ENCODE results near the gene DSCAML1. TPM values are rescaled to one million over a fixed set of nuclear protein-coding genes. Genes with fewer than 3 reads are reported as not detected.

The DSCAML1 gene
- total and polyA plus RNA-seq, 10 of the 15 experiments (the other 5 are each of a cell fraction or from before 2014, with no cell fraction given), result 0.03 to 0.18 (median 0.06) TPM; not detected in 1

DNA sequence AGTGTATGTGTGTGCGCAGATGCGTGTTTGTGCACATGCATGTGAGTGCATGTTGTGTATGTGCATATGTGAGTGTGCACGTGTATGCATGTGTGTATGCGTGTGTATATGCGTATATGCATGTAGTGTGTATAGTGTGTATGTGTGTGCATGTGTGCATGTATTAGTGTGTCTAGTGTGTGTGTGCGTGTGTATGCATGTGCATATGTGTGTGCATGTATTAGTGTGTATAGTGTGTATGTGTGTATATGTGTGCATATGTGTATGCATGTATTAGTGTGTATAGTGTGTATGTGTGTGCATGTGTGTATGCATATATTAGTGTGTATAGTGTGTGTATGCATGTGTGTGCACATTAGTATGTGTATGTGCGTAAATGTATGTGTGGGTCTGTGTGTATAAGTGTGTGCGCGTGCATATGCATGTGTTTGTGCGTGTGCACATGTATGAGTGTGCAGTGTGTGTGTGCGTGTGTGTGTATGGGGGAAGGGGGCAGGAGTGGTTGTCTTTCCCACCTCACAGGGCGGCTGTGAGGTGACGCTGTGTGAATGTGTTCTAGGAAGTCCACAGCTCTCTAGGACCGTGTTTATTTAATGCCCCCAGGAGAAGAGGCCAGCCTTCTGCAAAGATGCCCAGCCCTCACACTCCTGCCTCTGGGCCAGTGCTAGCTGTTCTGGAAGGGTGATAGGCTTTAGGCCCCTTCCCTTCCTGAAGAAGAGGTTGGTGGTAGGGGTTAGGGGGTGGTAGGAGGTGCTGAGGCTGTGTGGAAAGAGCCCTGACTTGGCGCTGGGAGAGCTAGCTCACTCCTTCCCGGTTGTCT is 354.8 kb downstream of the DSCAML1 start:
- BruUV-seq (replicated peaks), result no TSS peak
- ATAC-seq (no peak), FAIRE-seq (no peak), DNase-seq (ENCODE audit: low read depth, low spot score) (no peak)
- TF ChIP-seq RCOR1 (conservative IDR thresholded peaks at IDR 0.05; ENCODE audit: low read depth, low read length) (no peak), ZBTB11 (CRISPR knock-in tag; IDR thresholded peaks at IDR 0.05) (no peak), IRF4 (IDR thresholded peaks at IDR 0.05; ENCODE audit: low read depth, low read length) (no peak), ASH2L (IDR thresholded peaks at IDR 0.05; ENCODE audit: borderline replicate concordance, low read depth) (no peak), ZZZ3 (IDR thresholded peaks at IDR 0.05; ENCODE audit: control insufficient read depth, insufficient read length, low read depth) (no peak), TCF3 (IDR thresholded peaks at IDR 0.05; ENCODE audit: borderline replicate concordance, insufficient read depth, low read depth, low read length) (no peak), GATAD2B (conservative IDR thresholded peaks at IDR 0.05; ENCODE audit: low read depth) (no peak), HDGF (IDR thresholded peaks at IDR 0.05) (no peak), SPI1 (IDR thresholded peaks at IDR 0.05; ENCODE audit: borderline replicate concordance, insufficient read depth, low read depth, low read length) (no peak)
- ChIA-PET CTCF (interaction anchor here (3.3 to 4.3 kb wide), 3 partner anchors 17 to 374 kb away, joined by 16 to 24 read pairs (median 18); no protein-coding TSS in a partner anchor), RAD21 (ENCODE audit: unreplicated experiment) (interaction anchor here (0.8 kb wide), 1 partner anchor 16 kb away, joined by 4 read pairs; no protein-coding TSS in a partner anchor), POLR2A (interaction anchor here (1.2 kb wide), 1 partner anchor 14 kb away, joined by 4 read pairs; no protein-coding TSS in a partner anchor), SMC1A (ENCODE audit: uncharacterized antibody, unreplicated experiment) (no interaction called here)
- Histone ChIP-seq H3K9ac (ENCODE audit: control insufficient read depth, insufficient read depth, low read length) (no peak overlapping the region), H3K4me1 (ENCODE audit: control insufficient read depth, insufficient read depth, low read length) (peaks cover 3% of the 10 kb centered on the region; the same call in 1 of the 2 replicates), H3K4me3 (no peak overlapping the region), H3K9me3 (replicated peaks; ENCODE audit: control insufficient read depth, insufficient read depth, low read length) (no peaks in the 10 kb centered on the region), H4K20me1 (ENCODE audit: control insufficient read depth, insufficient read depth) (no peaks in the 10 kb centered on the region), H3K27ac (ENCODE audit: control insufficient read depth, insufficient read depth) (no peak overlapping the region), H3K79me2 (ENCODE audit: control insufficient read depth, insufficient read depth, low read length) (no peaks in the 10 kb centered on the region), H2AFZ (ENCODE audit: control insufficient read depth, low read depth, low read length) (no peak overlapping the region), H3K36me3 (ENCODE audit: control insufficient read depth in 2 of 2, insufficient read depth in 2 of 2, low read length in 1 of 2) (no peaks in the 10 kb centered on the region), H3K4me2 (ENCODE audit: control insufficient read depth, insufficient read depth) (no peak overlapping the region), H3K27me3 (replicated peaks in 1 of 2; ENCODE audit: control insufficient read depth in 2 of 2, insufficient read depth in 2 of 2, low read length in 1 of 2) (no peaks in the 10 kb centered on the region; a peak in 1 of 4 replicates)
- intact Hi-C loops (cut with micrococcal nuclease; ENCODE audit: unreplicated experiment), result no loop called here
- in situ Hi-C loops (cut with MboI), result loop anchor here (25.0 kb wide), 1 partner anchor 620 kb away; no protein-coding TSS in a partner anchor
- WGBS (ENCODE audit: insufficient coverage, insufficient replicate concordance, low lambda C conversion rate, missing lambda C conversion rate), result 79% methylated on average over 16 of the region's 16 CpGs

Measured in GM12878 (cell line).